Effector CD8-positive, alpha-beta T cell (primary cell): ENCODE measurements around the gene PLEKHO1.
"Not testable (repeated sequence)": the region's sequence is repeated elsewhere in the genome, so short reads cannot be mapped to it uniquely, and the experiment has no call there.

Experiments
- DNase-seq: peaks from one replicate; lab custom pipeline; 2025; lab: John Stamatoyannopoulos, UW
- total RNA-seq, 4 experiments: gene quantifications; one replicate each; lab custom pipeline; 2026; lab: John Stamatoyannopoulos, UW

Gene PLEKHO1, protein sequence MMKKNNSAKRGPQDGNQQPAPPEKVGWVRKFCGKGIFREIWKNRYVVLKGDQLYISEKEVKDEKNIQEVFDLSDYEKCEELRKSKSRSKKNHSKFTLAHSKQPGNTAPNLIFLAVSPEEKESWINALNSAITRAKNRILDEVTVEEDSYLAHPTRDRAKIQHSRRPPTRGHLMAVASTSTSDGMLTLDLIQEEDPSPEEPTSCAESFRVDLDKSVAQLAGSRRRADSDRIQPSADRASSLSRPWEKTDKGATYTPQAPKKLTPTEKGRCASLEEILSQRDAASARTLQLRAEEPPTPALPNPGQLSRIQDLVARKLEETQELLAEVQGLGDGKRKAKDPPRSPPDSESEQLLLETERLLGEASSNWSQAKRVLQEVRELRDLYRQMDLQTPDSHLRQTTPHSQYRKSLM
- total RNA-seq, result 185 to 307 (median 225) reads per million in 4 experiments

DNA sequence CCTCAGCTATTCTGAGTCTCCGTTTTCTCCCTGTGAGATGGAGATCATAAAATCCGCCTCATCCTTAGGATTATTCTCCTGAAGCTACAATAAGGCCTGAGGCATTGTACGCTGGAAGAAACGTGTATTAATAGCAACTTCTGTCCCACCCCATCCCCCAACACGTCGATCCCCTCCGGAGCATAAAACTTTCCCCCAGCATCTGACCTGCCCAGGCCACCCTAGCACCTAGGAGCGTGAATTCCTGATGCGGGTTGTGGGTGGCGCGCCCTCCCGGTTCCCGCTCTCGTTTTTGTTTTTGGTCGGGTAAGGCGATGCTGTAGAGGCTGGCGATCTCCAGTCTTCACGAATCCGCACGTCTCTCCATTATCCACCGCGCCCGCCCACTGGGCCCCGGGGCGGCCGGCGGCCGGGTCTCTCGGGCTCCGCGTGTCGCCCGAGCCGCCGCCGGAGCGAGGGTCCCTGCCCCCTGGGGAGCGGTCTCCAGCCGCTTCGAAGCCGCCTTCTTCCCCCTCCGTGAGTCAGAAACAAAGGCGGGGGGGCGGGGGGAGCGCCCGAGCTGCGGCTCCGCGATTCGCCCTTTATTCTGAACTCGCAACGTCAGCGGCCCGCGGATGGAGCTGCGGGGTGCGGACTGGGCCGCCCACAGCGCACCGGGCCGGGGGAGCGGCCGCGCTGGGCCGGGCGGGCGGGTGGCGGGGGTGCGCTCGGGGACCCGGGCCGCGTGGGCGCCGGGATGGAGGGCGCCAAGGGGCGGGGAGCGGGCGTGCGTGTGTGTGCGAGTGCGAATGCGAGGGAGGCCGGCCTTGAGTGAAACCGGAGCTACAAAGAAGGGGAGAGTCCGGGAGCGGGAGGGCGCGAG lies at the start of gene PLEKHO1:
PLEKHO1 (plus strand) TSS at position 646 of the 862 bp plus-strand sequence. CDS start 342 bp downstream, outside the sequence.
- DNase-seq, result peak; percentile 72

DNA sequence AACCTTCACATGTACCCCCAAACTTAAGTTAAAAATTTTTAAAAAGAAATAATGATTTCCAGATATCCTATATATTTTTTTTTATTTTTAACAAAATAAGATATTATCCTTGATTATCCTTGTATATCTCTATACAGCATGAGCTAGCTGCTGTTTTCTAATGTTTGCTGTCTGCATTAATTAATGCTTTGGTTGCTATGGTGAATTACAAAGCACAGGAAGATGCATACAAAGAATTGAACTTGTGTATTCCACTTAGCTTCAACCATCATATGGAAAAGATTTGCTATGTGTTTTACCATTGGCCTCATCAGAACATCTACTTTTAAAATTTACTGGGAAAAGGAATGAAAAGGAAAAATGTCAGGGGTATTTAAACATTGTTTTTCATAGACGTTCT lies 46.7 kb upstream of the PLEKHO1 start:
- no peak for DNase-seq

DNA sequence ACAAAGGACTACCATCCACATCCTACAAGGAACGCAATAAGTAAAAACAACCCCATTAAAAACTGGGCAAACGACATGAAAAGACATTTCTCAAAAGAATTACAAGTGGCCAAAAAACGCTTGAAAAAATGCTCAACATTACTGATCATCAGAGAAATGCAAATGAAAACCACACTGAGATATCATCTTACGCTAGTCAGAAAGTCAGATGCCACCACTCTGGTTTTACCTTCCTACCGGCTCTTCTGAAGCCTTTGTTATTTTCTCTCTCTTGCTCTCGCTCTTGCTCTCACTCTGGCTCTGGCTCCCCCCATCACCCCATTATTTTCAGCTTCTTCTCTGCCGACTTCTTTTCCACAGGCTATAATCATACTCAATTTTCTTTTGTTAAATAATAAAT lies 43.4 kb upstream of the PLEKHO1 start:
- no peak for DNase-seq

DNA sequence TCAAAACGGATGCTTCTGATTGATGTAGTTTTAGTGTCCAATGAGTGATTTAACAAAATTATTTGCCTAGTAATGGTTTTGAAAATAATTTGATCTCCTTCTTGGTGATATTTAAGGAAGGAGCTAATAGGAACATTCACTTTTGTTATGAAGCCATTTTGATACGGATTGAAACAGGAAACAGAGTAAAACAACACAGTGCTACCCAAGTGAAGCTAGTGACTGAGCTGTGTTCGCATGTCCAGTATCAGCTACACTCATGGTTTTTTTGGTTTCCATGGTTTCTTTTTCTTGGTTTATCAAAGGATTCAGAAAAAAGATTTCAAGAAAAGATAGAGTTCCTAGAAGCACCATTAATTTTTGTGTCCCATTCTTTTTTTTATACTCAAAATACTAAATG lies 40.1 kb upstream of the PLEKHO1 start:
- DNase-seq, result no peak

DNA sequence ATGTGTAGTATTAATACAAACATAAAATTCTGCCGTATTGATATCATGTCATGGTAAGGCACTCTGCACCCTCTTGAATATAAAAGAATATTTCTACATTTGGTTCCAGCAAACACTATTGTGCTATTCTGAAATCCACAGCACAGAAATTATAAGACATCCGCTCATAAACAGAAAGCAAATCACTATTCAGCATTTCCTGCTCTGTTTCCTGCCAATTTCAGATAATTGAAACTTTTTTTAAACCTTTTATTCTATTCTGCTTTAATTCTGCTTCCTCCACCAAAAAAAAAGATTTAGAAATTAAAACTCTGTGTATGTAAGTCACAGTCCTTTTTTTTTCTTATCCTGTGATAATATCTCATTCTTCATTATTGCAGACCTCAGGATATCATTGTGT lies 39.6 kb upstream of the PLEKHO1 start:
- no peak for DNase-seq

DNA sequence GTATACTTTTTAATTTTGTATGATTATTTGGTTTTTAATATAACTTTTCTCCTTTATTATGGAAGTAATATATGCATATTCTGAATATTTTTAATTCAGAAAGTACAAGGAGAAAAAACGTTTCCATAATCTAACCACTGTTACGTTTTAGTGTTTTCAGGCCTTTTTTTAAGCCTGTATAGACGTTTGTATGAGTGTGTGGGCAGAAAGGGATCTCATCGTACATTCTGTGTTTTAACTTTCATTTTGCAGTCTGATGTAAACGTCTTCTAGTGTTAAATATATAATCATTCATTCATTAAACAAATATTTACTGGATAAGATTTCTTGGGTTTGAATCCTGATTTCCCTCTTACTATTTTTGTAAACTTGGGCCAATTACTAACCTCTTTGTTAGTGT lies 38.0 kb upstream of the PLEKHO1 start:
- DNase-seq, result no peak

DNA sequence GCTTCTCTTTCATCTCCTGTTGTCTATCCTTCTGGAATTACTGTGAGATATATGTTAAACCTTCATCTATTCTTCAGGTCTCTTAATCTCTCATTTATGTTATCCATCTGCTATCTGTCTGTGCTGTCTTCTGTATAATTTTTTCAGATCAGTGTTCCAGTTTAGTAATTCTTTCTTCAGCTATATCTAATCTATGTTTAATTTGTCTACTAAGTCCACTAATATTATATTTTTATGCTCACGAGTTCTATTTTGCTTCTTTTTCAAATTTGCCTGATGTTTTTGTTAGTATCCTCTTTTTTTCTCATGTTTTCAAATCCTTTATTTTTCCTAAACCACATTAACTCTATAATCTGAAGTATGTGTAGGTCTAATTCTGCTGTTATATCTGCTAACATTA lies 34.6 kb upstream of the PLEKHO1 start:
- no peak for DNase-seq

DNA sequence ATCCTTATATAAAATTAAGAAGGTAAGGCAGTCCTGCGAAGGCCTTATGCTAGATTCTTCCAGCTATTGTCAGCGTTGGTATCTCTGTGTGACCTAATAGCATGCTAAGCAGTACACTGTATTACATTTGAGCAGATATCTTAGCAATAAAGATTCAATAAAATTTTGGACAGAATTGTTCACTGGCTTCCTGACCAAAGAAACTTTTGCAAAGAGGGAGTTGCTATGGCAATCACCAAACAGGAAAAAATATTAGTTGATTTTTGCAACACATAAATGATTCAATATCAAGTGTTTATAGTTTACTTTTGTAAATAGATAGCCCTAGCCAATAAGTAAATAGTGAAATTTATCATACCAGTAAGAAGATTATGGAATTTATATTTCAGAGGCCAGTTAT lies 31.0 kb upstream of the PLEKHO1 start:
- no peak for DNase-seq

DNA sequence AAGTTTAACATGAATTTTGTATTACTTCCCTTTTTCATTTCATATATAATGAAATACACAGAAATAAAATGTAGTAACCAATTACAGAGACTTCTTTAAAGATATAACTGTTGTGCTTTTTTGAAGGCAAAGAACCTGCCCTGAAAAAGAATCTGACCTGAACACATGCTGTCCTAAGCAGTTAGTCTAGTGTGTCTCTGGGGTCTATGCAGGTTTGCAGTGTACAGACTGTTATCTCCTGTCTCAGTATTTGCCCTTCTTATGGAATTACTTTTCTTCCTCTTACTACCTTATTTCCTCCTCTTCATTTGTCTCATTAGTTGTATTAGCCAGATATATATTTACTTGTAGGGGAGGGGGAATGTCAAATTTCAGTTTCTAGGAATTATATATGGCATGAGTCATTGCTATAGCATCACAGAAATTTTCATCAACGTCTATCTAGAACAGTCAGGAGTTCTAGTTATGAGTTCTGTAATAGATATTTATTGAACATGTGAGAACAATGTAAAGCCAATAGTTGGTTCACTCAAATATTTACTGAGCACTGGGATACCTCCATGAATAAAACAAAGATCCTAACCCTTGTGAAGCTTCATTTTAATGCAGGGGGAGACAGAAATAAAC lies 28.4 kb upstream of the PLEKHO1 start:
- DNase-seq, result no peak

DNA sequence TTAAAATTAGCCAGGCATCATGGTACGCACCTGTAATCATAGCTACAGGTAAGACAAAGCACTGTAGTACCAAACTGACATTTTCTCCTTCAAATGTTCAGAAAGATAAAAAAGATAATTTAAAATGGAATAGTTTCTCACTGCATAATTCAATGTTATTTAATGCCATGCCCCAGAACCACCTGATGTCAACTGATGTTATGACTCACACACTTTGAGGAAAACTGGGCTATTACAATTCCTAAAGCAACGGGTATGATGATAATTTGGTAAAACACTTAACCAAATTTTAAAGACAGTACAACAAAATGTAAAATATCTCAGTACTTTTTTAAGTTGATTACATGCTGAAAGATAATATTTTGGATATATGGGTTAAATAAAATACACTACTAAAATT lies 22.9 kb upstream of the PLEKHO1 start:
- no peak for DNase-seq

DNA sequence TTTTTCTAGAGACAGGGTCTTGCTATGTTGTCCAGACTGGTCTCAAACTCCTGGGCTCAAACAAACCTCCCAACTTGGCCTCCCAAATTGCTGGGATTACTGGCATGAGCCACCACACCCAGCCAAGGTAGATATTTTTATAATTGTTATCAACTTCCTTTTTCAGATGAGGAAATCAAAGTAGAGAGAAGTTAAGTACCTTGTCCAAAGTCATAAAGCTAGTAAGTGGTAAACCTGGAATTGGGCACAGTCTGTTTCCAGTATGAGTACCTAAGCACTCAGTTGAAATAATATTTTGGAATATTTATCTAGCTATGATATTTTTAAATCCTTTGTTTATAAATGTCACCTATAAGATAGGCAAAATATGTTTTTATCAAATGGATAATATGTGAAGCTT lies 22.3 kb upstream of the PLEKHO1 start:
- DNase-seq, result no peak

DNA sequence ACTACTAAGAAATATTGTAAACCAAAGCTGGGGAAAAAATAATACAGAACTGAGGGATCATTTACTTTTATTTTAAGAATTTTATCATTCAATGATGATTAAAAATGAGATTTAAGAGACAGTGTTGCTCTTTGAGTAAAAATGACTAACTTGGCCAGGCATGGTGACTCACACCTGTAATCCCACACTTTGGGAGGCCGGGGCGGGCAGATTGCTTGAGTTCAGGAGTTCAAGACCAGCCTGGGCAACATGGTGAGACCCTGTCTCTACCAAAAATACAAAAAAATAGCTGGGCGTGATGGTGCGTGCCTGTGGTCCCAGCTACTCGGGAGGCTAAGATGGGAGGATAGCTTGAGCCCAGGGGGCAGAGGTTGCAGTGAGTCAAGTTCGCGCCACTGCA lies 21.8 kb upstream of the PLEKHO1 start:
- DNase-seq, result no peak

DNA sequence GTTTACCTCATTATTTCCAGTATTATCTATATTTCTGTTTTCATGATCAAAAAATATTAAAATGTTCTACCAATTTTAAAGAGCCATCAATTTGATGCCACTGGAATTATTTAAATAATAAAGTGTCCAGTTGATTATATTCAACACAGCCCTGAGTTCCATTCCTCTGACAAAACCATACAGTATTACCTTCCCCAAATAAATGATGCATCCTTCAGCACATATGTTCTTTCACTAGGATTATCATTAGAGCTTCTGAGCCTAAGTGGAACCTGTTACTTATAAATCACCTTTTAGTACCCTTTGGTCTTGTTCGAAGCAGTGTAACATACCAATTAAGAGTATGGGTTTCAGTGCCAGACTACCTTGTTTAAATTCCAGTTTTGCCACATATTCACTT lies 17.3 kb upstream of the PLEKHO1 start:
- no peak for DNase-seq

DNA sequence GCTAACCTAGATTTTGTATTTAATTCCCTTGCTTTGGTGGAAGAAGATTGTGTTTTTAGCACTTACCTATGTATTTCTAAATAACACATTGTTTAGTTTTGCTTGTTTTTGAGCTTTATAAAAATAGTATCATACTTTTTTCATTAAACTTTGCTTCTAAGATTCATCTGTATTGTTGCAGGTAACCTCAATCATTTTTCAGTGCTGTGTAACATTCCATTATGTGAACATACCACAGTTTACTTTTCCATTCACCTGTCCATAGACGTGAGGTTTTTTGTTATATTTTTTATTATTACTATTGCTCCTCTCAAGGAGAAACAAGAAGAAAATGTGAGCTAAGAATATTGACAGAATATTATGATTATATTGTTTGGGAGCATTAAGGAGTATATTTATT lies 15.2 kb upstream of the PLEKHO1 start:
- DNase-seq, result no peak

DNA sequence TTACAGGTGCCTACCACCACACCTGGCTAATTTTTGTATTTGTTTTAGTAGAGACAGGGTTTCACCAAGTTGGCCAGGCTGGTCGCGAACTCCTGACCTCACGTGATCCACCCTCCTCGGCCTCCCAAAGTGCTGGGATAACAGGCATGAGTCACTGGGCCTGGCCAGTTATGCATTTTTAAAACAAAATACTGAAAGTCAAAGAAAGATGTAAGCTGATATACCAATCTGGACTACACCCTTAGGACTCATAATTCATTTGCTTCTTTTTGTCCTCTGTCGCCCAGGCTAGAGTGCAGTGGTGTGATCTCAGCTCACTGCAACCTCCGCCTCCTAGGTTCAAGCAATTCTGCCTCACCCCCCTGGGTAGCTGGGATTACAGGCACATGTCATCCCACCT lies 14.3 kb upstream of the PLEKHO1 start:
- DNase-seq, result not testable (repeated sequence)

DNA sequence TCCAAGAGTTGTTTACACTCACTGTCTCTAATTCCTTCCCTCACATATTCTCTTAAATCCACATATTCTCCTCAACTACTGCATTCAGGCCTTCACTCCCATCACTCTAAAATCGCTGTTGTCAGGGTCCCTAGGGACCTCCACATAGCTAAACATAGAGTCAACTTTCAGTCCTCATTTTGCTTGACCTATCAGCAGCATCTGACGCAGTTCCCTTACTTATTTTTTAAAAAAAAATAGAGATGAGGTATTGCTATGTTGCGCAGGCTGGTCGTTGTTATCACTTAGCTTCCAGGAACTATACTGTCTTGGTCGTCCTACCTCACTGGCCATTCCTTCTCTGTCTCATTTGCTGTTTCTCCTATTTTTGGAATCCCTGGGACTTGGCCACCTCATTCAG lies 11.7 kb upstream of the PLEKHO1 start:
- no peak for DNase-seq

DNA sequence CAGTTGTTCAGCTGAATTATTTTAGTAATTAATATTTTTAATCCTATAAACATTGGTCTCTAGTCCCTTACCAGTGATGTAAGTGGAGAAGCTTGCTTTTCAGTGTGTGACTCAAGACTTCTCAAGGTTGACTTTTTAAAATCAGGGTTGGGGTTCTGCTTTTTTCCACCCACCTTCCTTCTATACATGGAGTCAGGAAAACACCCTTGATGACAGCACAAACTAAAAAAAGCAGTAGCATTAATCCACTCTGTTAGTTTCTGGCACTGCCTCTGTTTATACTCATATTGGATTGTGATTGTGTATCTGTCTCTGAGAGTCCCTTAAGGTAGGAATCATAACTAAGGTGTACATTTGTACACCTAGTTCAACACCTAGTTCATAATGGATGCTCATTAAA lies 8.3 kb upstream of the PLEKHO1 start:
- DNase-seq, result no peak

DNA sequence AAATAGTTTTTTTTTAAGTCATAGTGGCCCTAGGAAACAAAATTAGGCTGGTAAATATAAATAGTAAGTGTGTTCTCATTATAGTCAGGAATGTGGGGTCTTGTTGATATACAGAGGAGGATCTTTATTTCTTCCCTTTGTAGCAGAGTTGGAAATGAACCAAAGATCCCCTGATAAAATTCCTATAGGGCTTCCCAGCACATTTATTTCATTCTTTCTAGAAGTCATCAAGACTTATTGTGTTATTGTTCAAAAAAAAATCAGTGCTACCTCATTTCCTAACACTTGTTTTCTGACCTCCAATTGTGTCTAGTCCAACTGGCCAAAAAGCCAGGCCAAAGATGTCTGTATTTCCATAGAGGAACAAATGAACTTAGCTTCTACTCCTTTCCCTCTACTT lies 7.6 kb upstream of the PLEKHO1 start:
- no peak for DNase-seq

DNA sequence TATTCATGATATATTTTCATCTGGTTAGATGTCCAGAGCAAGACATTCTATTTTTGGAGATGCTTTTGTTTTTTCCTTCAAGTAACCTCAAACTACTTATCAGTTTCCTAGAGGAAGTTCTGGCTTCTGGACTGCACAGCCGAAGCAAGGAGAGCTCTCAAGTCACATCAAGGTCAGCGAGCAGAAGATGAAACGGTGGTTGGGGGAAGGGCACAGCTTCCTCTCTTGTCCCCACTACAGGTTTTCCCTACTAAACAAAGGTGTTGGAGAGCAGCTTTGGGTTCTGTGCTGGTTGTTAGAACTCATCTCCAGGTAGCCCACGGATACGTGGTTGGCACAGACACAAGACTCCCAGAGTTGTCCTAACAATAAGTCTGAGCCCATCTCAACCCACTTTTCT lies 5.1 kb upstream of the PLEKHO1 start:
- no peak for DNase-seq

DNA sequence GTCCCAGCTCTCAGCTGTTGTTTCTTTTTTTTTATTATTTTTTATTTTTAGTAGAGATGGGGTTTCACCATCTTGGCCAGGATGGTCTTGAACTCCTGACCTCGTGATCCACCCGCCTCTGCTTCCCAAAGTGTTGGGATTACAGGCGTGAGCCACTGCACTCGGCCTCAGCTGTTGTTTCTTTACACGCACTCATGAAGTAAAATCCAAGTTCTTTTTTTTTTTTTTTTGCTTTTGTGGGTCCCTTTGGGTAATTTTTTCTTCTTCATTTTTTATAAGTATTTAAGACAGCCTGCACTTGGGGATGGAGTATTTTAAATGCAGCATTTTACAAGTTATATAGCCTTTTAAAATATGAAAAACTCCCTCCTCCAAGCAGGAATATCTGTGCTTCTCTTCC lies 3.7 kb upstream of the PLEKHO1 start:
- not testable (repeated sequence) for DNase-seq

DNA sequence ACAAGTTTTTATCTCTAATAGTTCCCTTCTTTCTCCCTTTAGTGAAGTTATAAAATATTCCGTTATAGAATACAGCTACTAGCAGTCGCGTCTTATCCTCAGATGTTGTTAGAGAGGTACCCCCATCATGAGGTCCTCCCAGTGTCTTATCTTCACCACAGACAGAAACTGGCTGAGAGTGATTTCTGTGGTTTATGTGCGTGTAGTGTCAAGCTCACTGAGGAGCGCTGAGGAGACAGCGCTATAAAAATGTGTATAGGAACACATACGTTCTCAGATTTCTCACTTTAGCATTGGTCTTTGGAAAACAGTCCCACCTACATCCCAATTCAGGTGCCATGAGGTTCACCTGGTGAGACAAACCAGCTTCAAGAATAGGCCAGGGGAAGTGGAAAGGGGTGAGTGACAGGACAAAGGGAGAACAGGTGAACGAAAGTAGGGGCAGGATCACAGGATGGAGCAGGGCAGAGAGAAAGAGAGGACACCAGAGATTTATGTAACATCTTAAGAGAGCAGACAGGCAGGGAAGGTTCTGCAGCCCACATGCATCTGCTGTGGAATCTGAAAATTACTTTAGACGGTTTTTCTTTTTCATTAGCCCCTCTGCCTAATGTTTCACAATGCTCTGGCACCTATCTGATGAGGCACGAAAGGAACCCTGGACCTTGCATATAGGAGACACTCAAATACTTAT lies 2.7 kb upstream of the PLEKHO1 start:
- DNase-seq, result no peak

DNA sequence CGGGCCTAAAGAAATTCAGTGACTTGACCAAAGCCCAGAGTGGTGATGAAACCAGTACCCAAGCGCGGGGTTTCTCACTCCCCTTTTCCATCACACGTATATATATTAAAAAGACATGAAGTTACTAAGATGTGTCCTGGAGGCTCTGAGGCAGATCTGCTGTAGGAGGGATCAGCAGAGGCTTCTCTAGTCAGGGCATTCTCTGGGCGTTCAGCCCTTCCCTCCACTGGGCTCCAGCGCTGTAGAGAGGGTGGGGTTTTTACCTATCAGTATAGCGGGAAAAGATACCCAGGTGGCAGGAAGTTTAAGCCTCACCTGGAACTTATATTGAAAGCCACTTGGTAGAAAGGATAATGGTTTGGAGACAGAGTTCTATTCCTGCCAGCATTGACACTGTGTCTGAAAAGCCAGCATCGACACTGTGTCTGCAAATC lies 862 bp upstream of the PLEKHO1 start:
- no peak for DNase-seq
